WERI-Rb-1 (cell line): ENCODE results near the gene P3H4.
"Not testable (repeated sequence)": the region's sequence is repeated elsewhere in the genome, so short reads cannot be mapped to it uniquely, and the experiment has no call there.

Experiments used
- DNase-seq: peaks from one replicate; pipeline ENCODE4 v3.0.0-alpha.2; 2020
- H3K27ac ChIP-seq: fragments of 250-450 bp; sonication (Bioruptor Pico); 2 replicates; pipeline ENCODE4 v1.5.1; 2020; ENCODE audit warnings: mild to moderate bottlenecking, moderate library complexity
- H3K27me3 ChIP-seq: fragments of 250-450 bp; sonication (Bioruptor Pico); 2 replicates; pipeline ENCODE4 v1.5.1; 2021; ENCODE audit warnings: mild to moderate bottlenecking, low read depth, moderate library complexity; ENCODE audit not compliant: insufficient read depth, severe bottlenecking
- H3K36me3 ChIP-seq: fragments of 250-450 bp; sonication (Bioruptor Pico); 2 replicates; pipeline ENCODE4 v1.5.1; 2020; ENCODE audit warnings: mild to moderate bottlenecking, moderate library complexity
- H3K4me3 ChIP-seq: 2 replicates; pipeline ENCODE4 v1.5.1; 2011; ENCODE audit warnings: low read depth, mild to moderate bottlenecking, control low read depth, low read length
- H3K9me3 ChIP-seq: fragments of 250-450 bp; sonication (Bioruptor Pico); 2 replicates; pipeline ENCODE4 v1.5.1; 2021; ENCODE audit warnings: mild to moderate bottlenecking, moderate library complexity; ENCODE audit not compliant: severe bottlenecking
- CTCF ChIP-seq: IDR thresholded peaks from 2 replicates; pipeline ENCODE4 v1.5.1; 2011; ENCODE audit warnings: low read depth, mild to moderate bottlenecking, control low read depth, inconsistent platforms, low read length

The P3H4 gene

GRCh38 chr17:41844971-41845370, 33.2 kb upstream of the P3H4 start:
- no peak for DNase-seq
- TF ChIP-seq CTCF, result no peak
- no peaks in the 10 kb centered on the region for H3K9me3 ChIP-seq
- H3K27me3 ChIP-seq, result no peaks in the 10 kb centered on the region
- H3K4me3 ChIP-seq, result no peak overlapping the region
- peaks cover 17% of the 10 kb centered on the region for H3K36me3 ChIP-seq
- H3K27ac ChIP-seq, result no peak overlapping the region

- H3K36me3 ChIP-seq, H3K27me3 ChIP-seq, DNase-seq, H3K9me3 ChIP-seq, H3K4me3 ChIP-seq, H3K27ac ChIP-seq: not testable (repeated sequence)
Observed at GRCh38 chr17:41840781-41841180, 29.0 kb upstream of the P3H4 start.

GRCh38 chr17:41839448-41839847, 27.7 kb upstream of the P3H4 start:
- not testable (repeated sequence) for H3K9me3 ChIP-seq, DNase-seq, H3K4me3 ChIP-seq, H3K27me3 ChIP-seq, H3K27ac ChIP-seq
- peaks cover 10% of the 10 kb centered on the region for H3K36me3 ChIP-seq

- H3K4me3 ChIP-seq, result peak within 1 kb of the TSS; percentile 94; the same call in 1 of the 2 replicates
- DNase-seq, result no peak
Observed at GRCh38 chr17:41837761-41838538, 26.2 kb upstream of the P3H4 start, which contains the start of gene KLHL10. Gene KLHL10, plus strand, starts transcription at chr17:41837825. Its CDS starts 108 bp downstream, at chr17:41837933.

GRCh38 chr17:41836550-41837196, 24.9 kb upstream of the P3H4 start:
- DNase-seq, result no peak
- Histone ChIP-seq H3K4me3 (peak overlapping the region; percentile 94), H3K36me3 (peaks cover 37% of the 10 kb centered on the region), H3K27me3 (no peaks in the 10 kb centered on the region), H3K9me3 (no peaks in the 10 kb centered on the region), H3K27ac (peak overlapping the region; percentile 32; the same call in 1 of the 2 replicates)
- TF ChIP-seq CTCF, result no peak

More at GRCh38 chr17:41837761-41838538, 26.2 kb upstream of the P3H4 start, which contains the start of gene KLHL10:
- no peak for TF ChIP-seq CTCF
- Histone ChIP-seq H3K36me3 (peaks cover 24% of the 10 kb centered on the region), H3K27me3 (no peaks in the 10 kb centered on the region), H3K9me3 (no peaks in the 10 kb centered on the region), H3K27ac (no peak within 1 kb of the TSS)

- TF ChIP-seq CTCF, result 0 out of 2 replicates have a peak, but pooled peaks have one; percentile 1
- Histone ChIP-seq H3K27me3 (no peaks in the 10 kb centered on the region), H3K9me3 (no peaks in the 10 kb centered on the region), H3K27ac (peak within 1 kb of the TSS; percentile 79), H3K4me3 (peak within 1 kb of the TSS; percentile 94), H3K36me3 (peaks cover 43% of the 10 kb centered on the region)
- peak; percentile 83 for DNase-seq
Observed at GRCh38 chr17:41835800-41836549, 24.2 kb upstream of the P3H4 start, which contains the start of gene NT5C3B. Gene NT5C3B, minus strand, starts transcription at chr17:41836232. Its CDS starts 39 bp downstream, at chr17:41836193.
